ENCODE data around the gene MED25.

MED25 gene

GRCh38 chr19:49799271-49799797 is 18.8 kb upstream of the MED25 start:
- TF ChIP-seq, protein P1, sequence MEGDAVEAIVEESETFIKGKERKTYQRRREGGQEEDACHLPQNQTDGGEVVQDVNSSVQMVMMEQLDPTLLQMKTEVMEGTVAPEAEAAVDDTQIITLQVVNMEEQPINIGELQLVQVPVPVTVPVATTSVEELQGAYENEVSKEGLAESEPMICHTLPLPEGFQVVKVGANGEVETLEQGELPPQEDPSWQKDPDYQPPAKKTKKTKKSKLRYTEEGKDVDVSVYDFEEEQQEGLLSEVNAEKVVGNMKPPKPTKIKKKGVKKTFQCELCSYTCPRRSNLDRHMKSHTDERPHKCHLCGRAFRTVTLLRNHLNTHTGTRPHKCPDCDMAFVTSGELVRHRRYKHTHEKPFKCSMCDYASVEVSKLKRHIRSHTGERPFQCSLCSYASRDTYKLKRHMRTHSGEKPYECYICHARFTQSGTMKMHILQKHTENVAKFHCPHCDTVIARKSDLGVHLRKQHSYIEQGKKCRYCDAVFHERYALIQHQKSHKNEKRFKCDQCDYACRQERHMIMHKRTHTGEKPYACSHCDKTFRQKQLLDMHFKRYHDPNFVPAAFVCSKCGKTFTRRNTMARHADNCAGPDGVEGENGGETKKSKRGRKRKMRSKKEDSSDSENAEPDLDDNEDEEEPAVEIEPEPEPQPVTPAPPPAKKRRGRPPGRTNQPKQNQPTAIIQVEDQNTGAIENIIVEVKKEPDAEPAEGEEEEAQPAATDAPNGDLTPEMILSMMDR (IDR thresholded peaks at IDR 0.05; ENCODE audit: extremely low read depth, missing control alignments) = no peak
- DNase-seq (ENCODE audit: low spot score) = no peak

GRCh38 chr19:49799798-49800376 is 18.2 kb upstream of the MED25 start:
- DNase-seq (ENCODE audit: low spot score) = no peak
- TF ChIP-seq, protein P1 (IDR thresholded peaks at IDR 0.05; ENCODE audit: extremely low read depth, missing control alignments) = no peak

GRCh38 chr19:49800771-49801170 is 17.3 kb upstream of the MED25 start:
- no peak for DNase-seq (ENCODE audit: low spot score)
- TF ChIP-seq, protein P1 (IDR thresholded peaks at IDR 0.05; ENCODE audit: extremely low read depth, missing control alignments) = no peak

DNA sequence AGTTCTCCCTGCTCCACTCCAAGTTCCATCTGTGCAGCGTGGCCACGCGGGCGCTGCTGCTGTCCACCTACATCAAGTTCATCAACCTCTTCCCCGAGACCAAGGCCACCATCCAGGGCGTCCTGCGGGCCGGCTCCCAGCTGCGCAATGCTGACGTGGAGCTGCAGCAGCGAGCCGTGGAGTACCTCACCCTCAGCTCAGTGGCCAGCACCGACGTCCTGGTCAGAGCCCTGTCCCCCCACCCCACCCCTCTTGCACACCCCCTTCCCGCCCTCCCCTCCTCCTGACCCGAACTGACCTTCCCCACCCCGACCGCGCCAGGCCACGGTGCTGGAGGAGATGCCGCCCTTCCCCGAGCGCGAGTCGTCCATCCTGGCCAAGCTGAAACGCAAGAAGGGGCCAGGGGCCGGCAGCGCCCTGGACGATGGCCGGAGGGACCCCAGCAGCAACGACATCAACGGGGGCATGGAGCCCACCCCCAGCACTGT is 16.6 kb upstream of the MED25 start:
- DNase-seq (ENCODE audit: low spot score) = no peak
- TF ChIP-seq, protein P1 (IDR thresholded peaks at IDR 0.05; ENCODE audit: extremely low read depth, missing control alignments) = no peak

DNA sequence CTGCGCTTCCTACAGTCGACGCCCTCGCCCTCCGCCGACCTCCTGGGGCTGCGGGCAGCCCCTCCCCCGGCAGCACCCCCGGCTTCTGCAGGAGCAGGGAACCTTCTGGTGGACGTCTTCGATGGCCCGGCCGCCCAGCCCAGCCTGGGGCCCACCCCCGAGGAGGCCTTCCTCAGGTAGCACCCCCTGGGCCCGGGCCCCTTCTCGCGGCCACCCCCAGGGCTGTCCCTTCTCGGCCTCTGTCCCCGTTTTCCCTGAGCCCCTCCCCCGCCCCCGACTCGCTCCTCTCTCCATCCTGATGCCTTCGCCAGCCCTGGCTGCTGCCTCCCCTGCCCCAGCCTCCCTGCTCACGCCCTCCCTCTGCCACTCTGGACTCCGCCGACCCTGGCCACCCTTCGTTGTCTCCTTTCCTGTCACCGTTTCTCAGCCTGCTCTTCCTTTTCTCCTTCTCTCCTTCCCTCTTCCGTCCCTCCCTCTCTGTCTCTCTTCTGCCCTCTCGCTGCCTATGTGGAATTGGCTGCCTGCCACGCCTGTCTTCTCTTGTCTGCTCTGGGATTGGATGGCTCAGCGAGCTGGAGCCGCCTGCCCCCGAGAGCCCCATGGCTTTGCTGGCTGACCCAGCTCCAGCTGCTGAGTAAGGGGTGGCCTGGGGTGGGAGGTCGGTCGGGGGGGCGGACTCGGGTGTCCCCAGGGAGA is 16.0 kb upstream of the MED25 start:
- no peak for DNase-seq (ENCODE audit: low spot score)
- TF ChIP-seq, protein P1 (IDR thresholded peaks at IDR 0.05; ENCODE audit: extremely low read depth, missing control alignments) = no peak

GRCh38 chr19:49802836-49803528 is 15.1 kb upstream of the MED25 start:
- TF ChIP-seq, protein P1 (IDR thresholded peaks at IDR 0.05; ENCODE audit: extremely low read depth, missing control alignments) = no peak
- no peak for DNase-seq (ENCODE audit: low spot score)

- no peak for DNase-seq (ENCODE audit: low spot score)
- TF ChIP-seq, protein P1 (IDR thresholded peaks at IDR 0.05; ENCODE audit: extremely low read depth, missing control alignments) = no peak
These were observed 14.6 kb upstream of the MED25 start for GRCh38 chr19:49803529-49803856.
